Measurements from ENCODE around the gene AGR2. TPM values are rescaled to one million over a fixed set of nuclear protein-coding genes. Genes with fewer than 3 reads are reported as not detected.

The AGR2 gene
- total RNA-seq, 1 donor from 2014 or later = not detected

GRCh38 chr7:16785846-16786245 is 19.0 kb downstream of the AGR2 start:
- no peak overlapping the region for H3K4me3 ChIP-seq
- intact Hi-C loops (cut with micrococcal nuclease) = no loop called here
- no peaks in the 10 kb centered on the region for H3K4me1 ChIP-seq
- DNase-seq = no peak
- no peaks in the 10 kb centered on the region for H3K27me3 ChIP-seq (ENCODE audit: low read depth)
- TF ChIP-seq, protein P1, sequence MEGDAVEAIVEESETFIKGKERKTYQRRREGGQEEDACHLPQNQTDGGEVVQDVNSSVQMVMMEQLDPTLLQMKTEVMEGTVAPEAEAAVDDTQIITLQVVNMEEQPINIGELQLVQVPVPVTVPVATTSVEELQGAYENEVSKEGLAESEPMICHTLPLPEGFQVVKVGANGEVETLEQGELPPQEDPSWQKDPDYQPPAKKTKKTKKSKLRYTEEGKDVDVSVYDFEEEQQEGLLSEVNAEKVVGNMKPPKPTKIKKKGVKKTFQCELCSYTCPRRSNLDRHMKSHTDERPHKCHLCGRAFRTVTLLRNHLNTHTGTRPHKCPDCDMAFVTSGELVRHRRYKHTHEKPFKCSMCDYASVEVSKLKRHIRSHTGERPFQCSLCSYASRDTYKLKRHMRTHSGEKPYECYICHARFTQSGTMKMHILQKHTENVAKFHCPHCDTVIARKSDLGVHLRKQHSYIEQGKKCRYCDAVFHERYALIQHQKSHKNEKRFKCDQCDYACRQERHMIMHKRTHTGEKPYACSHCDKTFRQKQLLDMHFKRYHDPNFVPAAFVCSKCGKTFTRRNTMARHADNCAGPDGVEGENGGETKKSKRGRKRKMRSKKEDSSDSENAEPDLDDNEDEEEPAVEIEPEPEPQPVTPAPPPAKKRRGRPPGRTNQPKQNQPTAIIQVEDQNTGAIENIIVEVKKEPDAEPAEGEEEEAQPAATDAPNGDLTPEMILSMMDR (IDR thresholded peaks at IDR 0.05; ENCODE audit: borderline replicate concordance) = no peak
- no peak overlapping the region for H3K27ac ChIP-seq (replicated peaks)
- no peaks in the 10 kb centered on the region for H3K9me3 ChIP-seq (replicated peaks)
- peaks cover 14% of the 10 kb centered on the region for H3K36me3 ChIP-seq

DNA sequence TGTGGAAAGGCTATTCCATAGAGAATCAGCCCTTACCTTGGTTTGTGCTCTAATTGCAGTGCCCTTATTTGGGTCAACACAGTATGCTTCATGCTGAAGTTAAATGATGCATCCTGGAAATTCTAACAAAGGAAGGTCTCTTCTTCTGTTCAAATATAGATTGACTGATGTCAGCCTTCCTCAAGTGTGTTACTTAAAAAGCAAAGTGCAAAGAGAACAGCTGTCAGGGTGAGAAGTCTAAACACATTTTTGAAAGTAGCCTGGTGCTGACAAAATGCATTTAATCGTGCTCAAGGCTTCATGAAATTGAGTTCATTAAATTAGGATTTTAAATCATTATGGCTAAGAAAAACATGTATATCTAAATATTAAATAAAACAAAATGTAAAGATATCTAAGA is 19.5 kb downstream of the AGR2 start:
- H3K36me3 ChIP-seq = peaks cover 14% of the 10 kb centered on the region
- TF ChIP-seq, protein P1 (IDR thresholded peaks at IDR 0.05; ENCODE audit: borderline replicate concordance) = no peak
- H3K9me3 ChIP-seq (replicated peaks) = no peaks in the 10 kb centered on the region
- H3K4me3 ChIP-seq = no peak overlapping the region
- intact Hi-C loops (cut with micrococcal nuclease) = no loop called here
- no peaks in the 10 kb centered on the region for H3K27me3 ChIP-seq (ENCODE audit: low read depth)
- DNase-seq = no peak
- no peak overlapping the region for H3K27ac ChIP-seq (replicated peaks)
- H3K4me1 ChIP-seq = no peaks in the 10 kb centered on the region

DNA sequence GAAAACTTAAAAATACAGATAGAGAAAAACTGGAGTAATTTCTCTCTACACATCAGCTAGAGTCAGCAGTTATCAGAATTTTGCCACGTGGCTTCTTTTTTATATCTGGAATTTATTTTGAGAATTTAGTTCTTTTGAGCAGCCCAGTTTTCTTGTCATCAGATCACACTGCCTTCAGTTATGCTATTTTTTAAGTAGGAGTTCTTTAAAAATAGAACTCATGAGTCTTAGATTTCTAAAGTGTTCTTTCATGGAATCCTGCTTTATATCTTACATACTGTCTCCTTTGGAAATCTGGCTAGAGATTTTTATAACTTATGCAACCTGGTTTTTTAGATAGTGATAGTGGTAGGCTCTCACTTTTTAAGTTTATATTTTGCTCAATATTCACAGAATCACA is 24.2 kb downstream of the AGR2 start:
- TF ChIP-seq, protein P1 (IDR thresholded peaks at IDR 0.05; ENCODE audit: borderline replicate concordance) = no peak
- no peak overlapping the region for H3K27ac ChIP-seq (replicated peaks)
- H3K9me3 ChIP-seq (replicated peaks) = no peaks in the 10 kb centered on the region
- no peak overlapping the region for H3K4me3 ChIP-seq
- H3K4me1 ChIP-seq = no peaks in the 10 kb centered on the region
- H3K36me3 ChIP-seq = peaks cover 14% of the 10 kb centered on the region
- H3K27me3 ChIP-seq (ENCODE audit: low read depth) = no peaks in the 10 kb centered on the region
- DNase-seq = no peak
- intact Hi-C loops (cut with micrococcal nuclease) = no loop called here

- Histone ChIP-seq H3K36me3 (peaks cover 9% of the 10 kb centered on the region), H3K4me1 (no peaks in the 10 kb centered on the region), H3K27ac (replicated peaks) (no peak overlapping the region), H3K9me3 (replicated peaks) (no peaks in the 10 kb centered on the region), H3K4me3 (no peak overlapping the region), H3K27me3 (ENCODE audit: low read depth) (no peaks in the 10 kb centered on the region)
- no peak for DNase-seq
- TF ChIP-seq, protein P1 (IDR thresholded peaks at IDR 0.05; ENCODE audit: borderline replicate concordance) = no peak
- intact Hi-C loops (cut with micrococcal nuclease) = no loop called here
These were observed 25.7 kb downstream of the AGR2 start for GRCh38 chr7:16779051-16779450.

DNA sequence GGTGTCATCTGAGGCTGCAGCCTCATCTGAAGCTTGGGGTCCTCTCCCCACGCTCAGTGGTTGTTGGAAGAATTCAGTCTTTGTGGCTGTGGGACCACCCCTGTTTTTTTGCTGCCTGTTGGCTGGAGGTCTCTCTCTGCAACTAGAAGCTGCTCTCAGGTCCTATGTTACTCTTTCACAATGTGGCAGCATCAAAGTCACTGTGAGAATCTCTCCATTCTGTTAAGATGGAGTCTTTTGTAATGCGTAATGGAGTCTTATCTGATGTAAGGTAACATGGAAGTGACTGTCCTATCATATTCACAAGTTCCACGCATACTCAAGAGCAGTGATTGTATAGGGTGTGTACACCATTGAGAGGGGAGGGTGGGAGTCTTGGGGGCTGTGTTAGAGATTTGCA is 26.3 kb downstream of the AGR2 start:
- Histone ChIP-seq H3K4me3 (no peak overlapping the region), H3K4me1 (peaks cover 3% of the 10 kb centered on the region), H3K27ac (replicated peaks) (no peak overlapping the region), H3K36me3 (peaks cover 8% of the 10 kb centered on the region), H3K27me3 (ENCODE audit: low read depth) (no peaks in the 10 kb centered on the region), H3K9me3 (replicated peaks) (no peaks in the 10 kb centered on the region)
- TF ChIP-seq, protein P1 (IDR thresholded peaks at IDR 0.05; ENCODE audit: borderline replicate concordance) = no peak
- DNase-seq = no peak
- intact Hi-C loops (cut with micrococcal nuclease) = no loop called here

DNA sequence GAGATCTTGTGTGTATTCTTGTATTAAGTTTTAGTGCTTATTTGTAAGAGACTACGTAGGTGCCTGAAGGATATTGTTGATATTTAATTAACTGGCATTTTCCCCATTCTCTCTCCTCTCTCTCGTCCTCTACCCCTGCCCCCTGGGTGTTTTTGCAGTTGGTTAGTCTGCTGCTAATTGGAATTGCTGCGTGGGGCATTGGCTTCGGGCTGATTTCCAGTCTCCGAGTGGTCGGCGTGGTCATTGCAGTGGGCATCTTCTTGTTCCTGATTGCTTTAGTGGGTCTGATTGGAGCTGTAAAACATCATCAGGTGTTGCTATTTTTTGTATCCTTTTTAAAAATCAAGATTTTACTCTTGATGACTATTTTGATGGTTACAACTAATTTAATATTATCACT is 28.7 kb downstream of the AGR2 start:
- no peak overlapping the region for H3K4me3 ChIP-seq
- TF ChIP-seq, protein P1 (IDR thresholded peaks at IDR 0.05; ENCODE audit: borderline replicate concordance) = no peak
- intact Hi-C loops (cut with micrococcal nuclease) = no loop called here
- H3K4me1 ChIP-seq = peaks cover 12% of the 10 kb centered on the region
- H3K9me3 ChIP-seq (replicated peaks) = no peaks in the 10 kb centered on the region
- no peak overlapping the region for H3K27ac ChIP-seq (replicated peaks)
- H3K27me3 ChIP-seq (ENCODE audit: low read depth) = no peaks in the 10 kb centered on the region
- DNase-seq = no peak
- no peaks in the 10 kb centered on the region for H3K36me3 ChIP-seq

Measured in left ventricle myocardium inferior (tissue), 1 donor.